Liver (tissue), 9 donors: ENCODE results near the gene STX1A. TPM values are rescaled to one million over a fixed set of nuclear protein-coding genes. Genes with fewer than 3 reads are reported as not detected.

ENCODE experiments used
- DNase-seq: peaks from one replicate; pipeline ENCODE4 v3.0.0-alpha.2; 2017; ENCODE audit warnings: low spot score
- H3K27ac ChIP-seq, 2 donors: one replicate each; pipeline ENCODE4 v1.7.0; 2013; ENCODE audit warnings: inconsistent platforms in 2 of 2, low read length in 2 of 2, control low read depth in 1 of 2, low read depth in 1 of 2, mild to moderate bottlenecking in 1 of 2
- H3K27me3 ChIP-seq, 4 donors: one replicate each; pipeline versions ENCODE4 v1.6.1 to v1.7.0; 2013; ENCODE audit warnings: low read length in 3 of 4, inconsistent platforms in 1 of 4, mild to moderate bottlenecking in 1 of 4, moderate library complexity in 1 of 4; ENCODE audit not compliant: control insufficient read depth in 4 of 4, insufficient read depth in 4 of 4
- H3K36me3 ChIP-seq, 4 donors: one replicate each; pipeline versions ENCODE4 v1.6.1 to v1.7.0; 2013; ENCODE audit warnings: low read length in 3 of 4, mild to moderate bottlenecking in 3 of 4, low read depth in 1 of 4, moderate library complexity in 1 of 4; ENCODE audit not compliant: control insufficient read depth in 4 of 4, insufficient read depth in 3 of 4
- H3K4me1 ChIP-seq, 4 donors: one replicate each; pipeline versions ENCODE4 v1.6.1 to v1.7.0; 2013; ENCODE audit warnings: low read length in 3 of 4, mild to moderate bottlenecking in 3 of 4, moderate library complexity in 1 of 4; ENCODE audit not compliant: control insufficient read depth in 4 of 4, insufficient read depth in 4 of 4
- H3K4me3 ChIP-seq, 3 donors: one replicate each; pipeline versions ENCODE4 v1.6.1 to v1.7.0; 2013; ENCODE audit warnings: low read length in 3 of 3, control low read depth in 1 of 3, low read depth in 1 of 3, mild to moderate bottlenecking in 1 of 3
- H3K9ac ChIP-seq, 2 donors: one replicate each; pipeline ENCODE4 v1.7.0; 2013; ENCODE audit warnings: low read length in 2 of 2, mild to moderate bottlenecking in 2 of 2, moderate library complexity in 2 of 2, control low read depth in 1 of 2, low read depth in 1 of 2
- H3K9me3 ChIP-seq, 4 donors: one replicate each; pipeline versions ENCODE4 v1.6.1 to v1.7.0; 2013; ENCODE audit warnings: low read length in 3 of 4; ENCODE audit not compliant: control insufficient read depth in 4 of 4
- ATF3 ChIP-seq: IDR thresholded peaks from 2 replicates; pipeline ENCODE4 v1.6.1; 2016; ENCODE audit warnings: antibody characterized with exemption
- CTCF ChIP-seq: fragments of 150-350 bp; IDR thresholded peaks from 2 replicates; pipeline ENCODE4 v1.5.1; 2017; ENCODE audit warnings: improper control_type of control experiment, low read depth, low read length; ENCODE audit not compliant: missing input control
- EGR1 ChIP-seq, 2 donors: IDR thresholded peaks; 2 replicates each; pipeline ENCODE4 v1.6.1; 2016 to 2018; ENCODE audit warnings: antibody characterized with exemption in 2 of 2, low read depth in 2 of 2
- FOXA1 ChIP-seq: IDR thresholded peaks from 2 replicates; pipeline ENCODE4 v1.6.1; 2016; ENCODE audit warnings: antibody characterized with exemption
- FOXA2 ChIP-seq: IDR thresholded peaks from 2 replicates; pipeline ENCODE4 v1.6.1; 2016; ENCODE audit warnings: antibody characterized with exemption
- GABPA ChIP-seq, 2 donors: IDR thresholded peaks in 1 of 2; conservative IDR thresholded peaks in 1 of 2; 2 replicates each; pipeline ENCODE4 v1.6.1; 2016; ENCODE audit warnings: antibody characterized with exemption in 2 of 2, mild to moderate bottlenecking in 1 of 2, moderate library complexity in 1 of 2
- HNF4A ChIP-seq, 2 donors: conservative IDR thresholded peaks; 2 replicates each; pipeline ENCODE4 v1.6.1; 2016; ENCODE audit warnings: antibody characterized with exemption in 2 of 2, mild to moderate bottlenecking in 2 of 2
- HNF4G ChIP-seq: IDR thresholded peaks from 2 replicates; pipeline ENCODE4 v1.6.1; 2016; ENCODE audit warnings: antibody characterized with exemption
- JUND ChIP-seq, 2 donors: IDR thresholded peaks; 2 replicates each; pipeline ENCODE4 v1.6.1; 2016; ENCODE audit warnings: antibody characterized with exemption in 2 of 2
- MAX ChIP-seq: IDR thresholded peaks from 2 replicates; pipeline ENCODE4 v1.6.1; 2016; ENCODE audit warnings: antibody characterized with exemption
- NR2F2 ChIP-seq: IDR thresholded peaks from 2 replicates; pipeline ENCODE4 v1.6.1; 2016; ENCODE audit warnings: antibody characterized with exemption
- RAD21 ChIP-seq, 2 donors: IDR thresholded peaks; 2 replicates each; pipeline ENCODE4 v1.6.1; 2016; ENCODE audit warnings: antibody characterized with exemption in 2 of 2, mild to moderate bottlenecking in 2 of 2
- REST ChIP-seq: IDR thresholded peaks from 2 replicates; pipeline ENCODE4 v1.6.1; 2016; ENCODE audit warnings: antibody characterized with exemption, mild to moderate bottlenecking
- RXRA ChIP-seq, 2 donors: IDR thresholded peaks; 2 replicates each; pipeline ENCODE4 v1.6.1; 2017 to 2018; ENCODE audit warnings: antibody characterized with exemption in 2 of 2, mild to moderate bottlenecking in 1 of 2
- SP1 ChIP-seq: IDR thresholded peaks from 2 replicates; pipeline ENCODE4 v1.6.1; 2018; ENCODE audit warnings: antibody characterized with exemption, mild to moderate bottlenecking
- TAF1 ChIP-seq: conservative IDR thresholded peaks from 2 replicates; pipeline ENCODE4 v1.6.1; 2016; ENCODE audit warnings: antibody characterized with exemption, mild to moderate bottlenecking
- YY1 ChIP-seq: IDR thresholded peaks from 2 replicates; pipeline ENCODE4 v1.6.1; 2016; ENCODE audit warnings: antibody characterized with exemption, mild to moderate bottlenecking
- ZBTB33 ChIP-seq: IDR thresholded peaks from 2 replicates; pipeline ENCODE4 v1.6.1; 2016; ENCODE audit warnings: antibody characterized with exemption
- WGBS: extraction: QIAGEN DNeasy Blood & Tissue Kit; methylation state at CpG from one replicate; pipeline ENCODE4 v1.1.7; 2013; 5-methylcytosine and 5-hydroxymethylcytosine counted together
- polyA plus RNA-seq, 2 donors: library from polyadenylated mRNA; stranded (reverse) in 1 of 2; unstranded in 1 of 2; fragments of 200-250 nt in 1 of 2; fragments of >200 nt in 1 of 2; fragmentation: Nextera tagmentation in 1 of 2; extraction: Ambion mirVana in 1 of 2; gene quantifications; one replicate each; pipeline versions ENCODE4 v1.2.1 to v1.2.3, GENCODE V29; 2013 to 2015
- total RNA-seq, 2 donors: library from RNA; depleted of rRNA; stranded (reverse); fragments of >200 nt; gene quantifications; one replicate each; pipeline ENCODE4 v1.2.3, GENCODE V29; 2014
- donor health status: healthy.
- donor health status: healthy.
- donor health status: healthy.
- donor health status: healthy.
- donor health status: healthy.

Gene STX1A
- total and polyA plus RNA-seq, 4 donors, result 0.49 to 1.9 (median 1.1) TPM

- H3K36me3 ChIP-seq, result no peaks in the 10 kb centered on the region
- no peak overlapping the region for H3K4me3 ChIP-seq
- H3K27ac ChIP-seq, result no peak overlapping the region
- no peak for DNase-seq
- no peaks in the 10 kb centered on the region for H3K9me3 ChIP-seq
- TF ChIP-seq SP1, result no peak
- TF ChIP-seq TAF1, result no peak
- no peak for TF ChIP-seq NR2F2
- no peak for TF ChIP-seq RAD21 (IDR thresholded peaks at IDR 0.05)
- TF ChIP-seq YY1, result no peak
- no peak for TF ChIP-seq HNF4A (conservative IDR thresholded peaks at IDR 0.05)
- no peak for TF ChIP-seq ZBTB33
- no peak for TF ChIP-seq MAX
- TF ChIP-seq RXRA (IDR thresholded peaks at IDR 0.05), result no peak
- TF ChIP-seq CTCF, result no peak
- TF ChIP-seq EGR1 (IDR thresholded peaks at IDR 0.05; ENCODE audit: low read depth in 2 of 2), result no peak
- TF ChIP-seq GABPA (IDR thresholded peaks at IDR 0.05 in 1 of 2, conservative IDR thresholded peaks at IDR 0.05 in 1 of 2), result no peak
- no peak for TF ChIP-seq FOXA1
- TF ChIP-seq JUND (IDR thresholded peaks at IDR 0.05), result no peak
- TF ChIP-seq FOXA2, result no peak
- no peak for TF ChIP-seq REST
- no peak for TF ChIP-seq HNF4G
- TF ChIP-seq ATF3, result no peak
- H3K4me1 ChIP-seq, result peaks cover 2 to 30% (median 22%) of the 10 kb centered on the region in 4 donors
- H3K9ac ChIP-seq, result no peak overlapping the region
- WGBS, result 69% methylated on average over 5 of the region's 5 CpGs
- H3K27me3 ChIP-seq, result no peaks in the 10 kb centered on the region
Observed at GRCh38 chr7:73650524-73650923, 68.9 kb downstream of the STX1A start.
